Sigmoid colon (tissue), 3 donors: ENCODE measurements around the gene MORN5.

Experiments
- POLR2A ChIP-seq, 2 donors: fragments of 450-650 bp; IDR thresholded peaks; one replicate each; pipeline ENCODE4 v1.6.1; 2016; ENCODE audit warnings: antibody characterized with exemption in 2 of 2, mild to moderate bottlenecking in 2 of 2, moderate library complexity in 2 of 2
- TF ChIP-seq, protein P1 (sequence below), 4 experiments: fragments of 450-650 bp in 3 of 4; fragments of 200-600 bp in 1 of 4; IDR thresholded peaks; one replicate each; pipeline ENCODE4 v1.5.1; 2016 to 2019; ENCODE audit warnings: antibody characterized with exemption in 4 of 4, mild to moderate bottlenecking in 3 of 4, moderate library complexity in 2 of 4

DNA sequence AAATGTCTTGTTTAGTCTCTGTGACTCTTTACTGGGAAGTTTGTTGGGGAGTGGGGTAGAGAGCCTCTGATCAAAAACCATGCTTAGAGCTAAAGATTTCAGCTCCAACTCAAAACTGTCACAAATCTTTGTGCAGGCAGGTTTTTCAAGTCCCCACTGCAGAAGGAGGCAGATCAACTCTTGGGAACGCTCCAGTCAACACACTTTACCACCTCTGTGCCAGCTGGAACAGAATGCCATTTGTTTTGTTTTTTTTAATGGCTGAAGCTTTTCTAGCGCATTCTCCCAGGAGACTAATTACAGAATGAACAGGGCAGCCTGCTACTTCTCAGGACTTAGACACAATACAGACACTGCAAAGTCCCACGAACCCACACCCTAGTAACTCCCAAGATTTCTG lies 87.0 kb downstream of the MORN5 start:
- TF ChIP-seq, protein P1, sequence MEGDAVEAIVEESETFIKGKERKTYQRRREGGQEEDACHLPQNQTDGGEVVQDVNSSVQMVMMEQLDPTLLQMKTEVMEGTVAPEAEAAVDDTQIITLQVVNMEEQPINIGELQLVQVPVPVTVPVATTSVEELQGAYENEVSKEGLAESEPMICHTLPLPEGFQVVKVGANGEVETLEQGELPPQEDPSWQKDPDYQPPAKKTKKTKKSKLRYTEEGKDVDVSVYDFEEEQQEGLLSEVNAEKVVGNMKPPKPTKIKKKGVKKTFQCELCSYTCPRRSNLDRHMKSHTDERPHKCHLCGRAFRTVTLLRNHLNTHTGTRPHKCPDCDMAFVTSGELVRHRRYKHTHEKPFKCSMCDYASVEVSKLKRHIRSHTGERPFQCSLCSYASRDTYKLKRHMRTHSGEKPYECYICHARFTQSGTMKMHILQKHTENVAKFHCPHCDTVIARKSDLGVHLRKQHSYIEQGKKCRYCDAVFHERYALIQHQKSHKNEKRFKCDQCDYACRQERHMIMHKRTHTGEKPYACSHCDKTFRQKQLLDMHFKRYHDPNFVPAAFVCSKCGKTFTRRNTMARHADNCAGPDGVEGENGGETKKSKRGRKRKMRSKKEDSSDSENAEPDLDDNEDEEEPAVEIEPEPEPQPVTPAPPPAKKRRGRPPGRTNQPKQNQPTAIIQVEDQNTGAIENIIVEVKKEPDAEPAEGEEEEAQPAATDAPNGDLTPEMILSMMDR (IDR thresholded peaks at IDR 0.05), result no peak
- TF ChIP-seq POLR2A (IDR thresholded peaks at IDR 0.05), result no peak
